ENCODE data around the gene STXBP2.

STXBP2 gene

DNA sequence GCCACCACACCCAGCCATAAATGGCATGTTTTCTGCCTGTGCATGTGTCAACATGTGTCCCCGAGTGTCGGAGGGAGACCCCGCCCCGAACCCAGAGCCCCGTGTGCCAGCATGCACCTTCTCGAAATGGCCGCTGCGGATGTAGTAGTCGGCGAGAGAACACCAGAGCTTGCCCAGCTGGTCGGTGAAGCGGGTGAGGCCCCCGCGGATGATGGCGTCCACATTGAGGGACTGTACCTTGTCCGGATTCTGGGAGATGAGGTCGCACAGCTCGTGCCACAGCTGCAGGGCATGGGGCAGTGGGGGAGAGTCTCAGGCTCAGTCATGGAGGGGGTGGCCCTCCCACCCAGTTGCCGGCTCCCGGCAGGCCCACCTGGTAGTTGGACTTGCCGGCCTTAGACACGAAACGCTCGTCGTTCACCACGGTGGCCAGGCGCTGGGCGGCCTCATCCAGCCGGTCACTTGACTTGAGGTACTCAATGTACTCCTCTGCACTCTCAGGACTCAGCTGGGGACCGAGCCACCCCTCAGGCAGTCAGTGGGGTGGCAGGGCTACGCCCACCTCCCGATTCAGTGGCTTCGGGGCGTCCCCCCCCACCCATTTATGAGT is 11.0 kb upstream of the STXBP2 start:
- Histone ChIP-seq H3K36me3 (ENCODE audit: insufficient read depth, low read length) (peaks cover 5% of the 10 kb centered on the region; the same call in 1 of the 2 replicates), H3K9ac (ENCODE audit: insufficient read length) (no peak overlapping the region), H3K27ac (no peak overlapping the region), H3K4me3 (no peak overlapping the region), H3K9me3 (ENCODE audit: low read depth, low read length) (no peaks in the 10 kb centered on the region)
- TF ChIP-seq EZH2 (IDR thresholded peaks at IDR 0.05) (no peak), FOXP2 (optimal IDR thresholded peaks at IDR 0.05; ENCODE audit: control extremely low read depth, extremely low read length, insufficient read depth) (no peak)
- DNase-seq (ENCODE audit: low read depth, low spot score): no peak

DNA sequence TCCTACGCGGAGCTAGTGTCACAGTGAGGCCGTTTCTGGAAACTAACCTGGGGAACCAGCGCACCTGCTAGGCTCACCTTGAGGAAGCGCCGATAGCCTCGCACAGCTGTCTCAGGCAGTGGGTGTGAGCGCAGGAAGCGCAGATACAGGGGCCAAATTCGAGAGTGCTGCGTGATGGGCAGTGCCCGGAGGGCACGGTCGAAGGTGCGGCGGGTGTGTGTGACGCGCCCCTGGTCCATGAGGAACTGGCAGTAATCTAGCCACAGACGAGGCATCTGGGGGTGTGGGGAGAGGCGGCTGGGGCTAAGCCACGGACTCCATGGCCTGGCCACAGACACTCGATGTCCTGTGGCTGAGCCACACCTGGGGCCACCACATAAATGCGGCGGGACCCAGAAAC is 9.7 kb upstream of the STXBP2 start:
- TF ChIP-seq POLR2AphosphoS5 (IDR thresholded peaks at IDR 0.05; ENCODE audit: borderline replicate concordance, low read depth, low read length) (no peak), FOXP2 (optimal IDR thresholded peaks at IDR 0.05; ENCODE audit: control extremely low read depth, extremely low read length, insufficient read depth) (no peak), EZH2 (IDR thresholded peaks at IDR 0.05) (no peak)
- Histone ChIP-seq H3K27ac (no peak overlapping the region), H3K9ac (ENCODE audit: insufficient read length) (no peak overlapping the region), H3K36me3 (ENCODE audit: insufficient read depth, low read length) (peaks cover 5% of the 10 kb centered on the region; the same call in 1 of the 2 replicates), H3K9me3 (ENCODE audit: low read depth, low read length) (no peaks in the 10 kb centered on the region), H3K4me3 (no peak overlapping the region)
- DNase-seq (ENCODE audit: low read depth, low spot score): no peak

DNA sequence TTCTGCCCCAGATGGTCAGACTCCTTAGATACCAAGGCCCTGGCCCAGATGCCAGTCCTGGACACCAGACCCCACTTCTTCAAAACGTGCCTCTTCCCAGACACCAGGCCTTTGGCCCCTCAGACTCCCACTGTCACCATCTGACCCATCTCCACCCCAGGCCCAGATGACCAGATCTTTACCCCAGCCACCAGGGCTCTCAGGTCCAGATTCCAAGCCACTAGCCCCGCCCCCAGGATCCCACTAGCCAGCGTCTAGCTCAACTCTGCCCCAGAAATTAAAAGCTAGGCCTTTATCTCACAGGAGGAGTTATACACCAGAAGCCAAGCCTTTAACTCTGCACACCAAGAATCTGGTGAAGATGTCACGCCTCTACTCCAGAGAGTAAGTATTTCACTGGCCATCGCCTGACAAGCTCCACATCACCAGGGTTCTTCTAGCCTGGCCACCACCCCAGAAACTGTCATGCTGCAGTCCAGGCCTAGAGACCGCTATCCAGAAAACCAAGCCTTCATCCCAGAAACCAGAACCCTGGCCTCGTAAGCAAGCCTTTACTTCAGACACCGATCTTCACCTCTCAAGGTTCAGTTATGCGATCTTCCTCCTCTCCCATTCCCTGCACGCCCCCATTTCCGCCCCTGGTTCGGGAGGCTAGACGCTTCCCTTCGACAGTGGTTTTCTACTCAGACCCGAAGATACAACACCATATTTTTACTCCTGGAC is 8.2 kb upstream of the STXBP2 start:
- peak overlapping the region; percentile 95 for H3K4me3 ChIP-seq
- no peak for TF ChIP-seq POLR2AphosphoS5 (IDR thresholded peaks at IDR 0.05; ENCODE audit: borderline replicate concordance, low read depth, low read length)
- no peak for TF ChIP-seq FOXP2 (optimal IDR thresholded peaks at IDR 0.05; ENCODE audit: control extremely low read depth, extremely low read length, insufficient read depth)
- TF ChIP-seq EZH2 (IDR thresholded peaks at IDR 0.05): no peak
- peak overlapping the region; percentile 33; the same call in 1 of the 2 replicates for H3K27ac ChIP-seq
- peak overlapping the region; percentile 91 for H3K9ac ChIP-seq (ENCODE audit: insufficient read length)
- no peaks in the 10 kb centered on the region for H3K9me3 ChIP-seq (ENCODE audit: low read depth, low read length)
- no peaks in the 10 kb centered on the region; the same call in 1 of the 2 replicates for H3K36me3 ChIP-seq (ENCODE audit: insufficient read depth, low read length)
- no peak for DNase-seq (ENCODE audit: low read depth, low spot score)

DNA sequence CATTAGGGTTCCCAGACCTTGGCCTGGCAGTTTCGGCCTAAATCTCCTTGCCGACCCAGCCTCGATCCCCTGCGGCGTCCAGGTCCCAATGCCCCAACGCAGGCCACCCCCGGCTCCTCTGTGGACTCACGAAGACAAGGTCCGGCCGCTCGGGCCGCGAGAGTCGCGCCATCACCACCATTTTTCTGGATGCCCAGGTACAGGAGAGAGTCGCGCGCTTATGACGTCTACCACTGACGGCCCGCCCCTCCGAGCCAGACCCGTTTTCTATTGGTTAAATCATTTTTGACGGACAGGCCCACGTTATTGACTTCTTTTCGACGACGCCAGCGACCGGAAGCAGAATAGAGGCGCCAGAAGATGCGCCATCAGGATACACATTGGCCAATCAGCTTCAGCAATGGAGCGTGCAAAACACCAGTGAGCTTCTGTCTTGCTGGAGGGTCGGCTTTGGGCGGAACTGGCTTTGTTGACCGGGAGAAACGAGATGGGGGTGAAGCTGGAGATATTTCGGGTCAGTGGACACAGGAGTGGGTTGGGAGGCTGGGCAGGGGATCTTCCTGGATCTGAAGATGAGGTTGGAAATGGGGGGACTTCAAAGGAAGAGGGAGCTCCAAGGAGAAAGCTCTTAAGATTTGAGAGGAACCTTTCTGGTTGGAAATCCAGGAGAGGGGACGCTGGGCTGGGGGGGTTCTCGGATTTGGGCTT is 7.4 kb upstream of the STXBP2 start, which contains the start of the genes PET100 and XAB2:
PET100 (plus strand) TSS at position 447 of the 708 bp plus-strand sequence; CDS start at position 488, 41 bp downstream.
XAB2 (minus strand) TSS at position 199 of the 708 bp plus-strand sequence; CDS start at position 181, 18 bp downstream.
- H3K36me3 ChIP-seq (ENCODE audit: insufficient read depth, low read length): no peaks in the 10 kb centered on the region; the same call in 1 of the 2 replicates

DNA sequence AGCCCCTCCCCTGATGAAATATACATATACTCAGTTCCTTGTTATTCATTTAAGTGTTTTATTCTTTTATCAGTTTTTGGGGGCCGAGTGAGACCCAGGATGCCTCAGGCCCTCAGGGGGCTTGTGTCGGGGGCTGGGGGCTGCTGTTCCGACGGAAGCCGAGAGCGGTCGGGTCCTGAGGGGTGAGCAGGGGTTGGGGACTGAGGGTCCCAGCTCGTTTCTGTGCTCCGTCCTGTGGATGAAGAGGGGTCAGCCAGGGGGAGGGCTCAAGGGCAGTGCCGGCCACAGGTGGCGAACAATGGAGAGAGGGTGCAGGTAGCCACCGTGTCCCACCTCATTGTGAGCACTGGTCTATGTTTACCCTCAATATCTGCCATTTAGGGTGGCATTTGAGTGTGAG is 5.3 kb upstream of the STXBP2 start:
- H3K27ac ChIP-seq: no peak overlapping the region
- no peaks in the 10 kb centered on the region for H3K9me3 ChIP-seq (ENCODE audit: low read depth, low read length)
- H3K9ac ChIP-seq (ENCODE audit: insufficient read length): no peak overlapping the region
- H3K36me3 ChIP-seq (ENCODE audit: insufficient read depth, low read length): no peaks in the 10 kb centered on the region; the same call in 1 of the 2 replicates
- no peak overlapping the region for H3K4me3 ChIP-seq
- DNase-seq (ENCODE audit: low read depth, low spot score): no peak
- no peak for TF ChIP-seq POLR2AphosphoS5 (IDR thresholded peaks at IDR 0.05; ENCODE audit: borderline replicate concordance, low read depth, low read length)
- TF ChIP-seq FOXP2 (optimal IDR thresholded peaks at IDR 0.05; ENCODE audit: control extremely low read depth, extremely low read length, insufficient read depth): no peak
- TF ChIP-seq EZH2 (IDR thresholded peaks at IDR 0.05): no peak

More for the DNA sequence above, 7.4 kb upstream of the STXBP2 start, which contains the start of the genes PET100 and XAB2:
- TF ChIP-seq EZH2 (IDR thresholded peaks at IDR 0.05) (no peak), POLR2AphosphoS5 (IDR thresholded peaks at IDR 0.05; ENCODE audit: borderline replicate concordance, low read depth, low read length) (peak; percentile 67)
- no peaks in the 10 kb centered on the region for H3K9me3 ChIP-seq (ENCODE audit: low read depth, low read length)
- DNase-seq (ENCODE audit: low read depth, low spot score): peak; percentile 95
- peak within 1 kb of the TSS; percentile 94 for H3K9ac ChIP-seq (ENCODE audit: insufficient read length)
- H3K27ac ChIP-seq: peak within 1 kb of the TSS; percentile 65
- H3K4me3 ChIP-seq: peak within 1 kb of the TSS; percentile 95

DNA sequence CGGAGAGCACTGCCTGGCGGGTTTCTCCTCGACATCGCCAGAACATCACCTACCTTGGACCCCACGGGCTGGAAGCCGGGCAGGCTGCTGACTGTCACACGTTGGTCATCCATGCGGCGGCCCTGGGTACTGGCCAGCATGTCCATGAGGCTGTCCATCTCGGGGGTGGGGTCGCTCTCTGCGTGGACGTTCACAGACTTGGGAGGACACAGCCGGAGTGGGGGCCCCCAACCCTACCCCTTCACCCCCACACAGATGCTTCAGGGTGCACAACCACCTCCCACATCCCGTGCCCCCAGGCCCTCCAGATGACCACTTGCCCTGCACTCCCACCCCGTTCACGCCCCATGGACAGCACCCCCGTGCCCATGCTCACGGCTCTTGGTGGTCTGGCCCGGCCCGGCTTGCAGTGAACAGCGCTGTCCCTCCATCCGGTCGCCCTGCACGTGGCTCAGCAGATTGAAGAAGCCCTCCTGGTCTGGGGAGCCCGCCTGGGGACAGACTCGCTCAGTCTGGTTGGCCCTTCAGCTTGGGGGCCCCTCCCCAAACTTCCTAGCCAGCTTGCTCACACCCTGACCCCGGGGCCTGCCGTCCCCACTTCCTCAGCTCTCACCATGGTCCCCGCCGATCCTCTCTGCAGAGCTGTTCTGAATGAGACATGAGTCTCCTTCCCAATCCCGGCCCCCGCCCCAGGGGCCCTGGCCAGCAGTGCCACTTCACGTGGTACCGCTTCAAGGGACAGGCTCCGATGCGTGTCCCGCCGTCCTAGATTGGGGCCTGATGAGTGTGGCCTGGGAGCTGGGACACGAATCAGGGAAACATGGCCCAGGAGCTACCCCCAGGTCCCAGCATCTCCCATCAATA is 4.3 kb upstream of the STXBP2 start:
- H3K36me3 ChIP-seq (ENCODE audit: insufficient read depth, low read length): no peaks in the 10 kb centered on the region
- no peak overlapping the region for H3K4me3 ChIP-seq
- no peak overlapping the region for H3K27ac ChIP-seq
- no peak overlapping the region for H3K9ac ChIP-seq (ENCODE audit: insufficient read length)
- H3K9me3 ChIP-seq (ENCODE audit: low read depth, low read length): no peaks in the 10 kb centered on the region
- TF ChIP-seq EZH2 (IDR thresholded peaks at IDR 0.05) (no peak), POLR2AphosphoS5 (IDR thresholded peaks at IDR 0.05; ENCODE audit: borderline replicate concordance, low read depth, low read length) (no peak), FOXP2 (optimal IDR thresholded peaks at IDR 0.05; ENCODE audit: control extremely low read depth, extremely low read length, insufficient read depth) (no peak)
- DNase-seq (ENCODE audit: low read depth, low spot score): no peak

DNA sequence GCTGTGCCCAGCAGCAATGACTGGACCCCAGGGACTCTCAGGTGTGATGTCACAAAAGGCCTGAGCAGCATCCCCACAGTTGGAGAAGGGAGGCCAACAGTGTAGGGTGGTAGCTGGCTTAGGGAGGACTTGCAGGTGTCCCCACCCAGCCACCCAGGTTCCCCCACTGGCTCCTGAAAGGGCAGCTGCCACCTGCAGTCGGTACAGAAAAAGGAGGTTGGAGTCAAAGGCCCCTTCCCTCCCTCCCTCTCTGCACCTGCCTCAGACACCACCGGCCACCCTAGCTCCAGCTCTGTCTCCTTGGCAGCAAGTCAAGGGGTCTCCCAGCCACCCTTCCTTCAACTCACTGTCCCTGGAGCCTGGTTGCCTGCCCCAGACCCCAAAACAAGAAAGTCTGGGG is 3.2 kb upstream of the STXBP2 start, which contains the start of gene PCP2:
PCP2 (minus strand) TSS at position 22 of the 400 bp plus-strand sequence. CDS start 262 bp downstream, outside the sequence.
- H3K9ac ChIP-seq (ENCODE audit: insufficient read length): no peak within 1 kb of the TSS
- TF ChIP-seq EZH2 (IDR thresholded peaks at IDR 0.05) (no peak), FOXP2 (optimal IDR thresholded peaks at IDR 0.05; ENCODE audit: control extremely low read depth, extremely low read length, insufficient read depth) (no peak), POLR2AphosphoS5 (IDR thresholded peaks at IDR 0.05; ENCODE audit: borderline replicate concordance, low read depth, low read length) (no peak; the same call in 1 of the 2 replicates)
- H3K36me3 ChIP-seq (ENCODE audit: insufficient read depth, low read length): no peaks in the 10 kb centered on the region

More for the DNA sequence above, 3.2 kb upstream of the STXBP2 start, which contains the start of gene PCP2:
- H3K4me3 ChIP-seq: no peak within 1 kb of the TSS
- DNase-seq (ENCODE audit: low read depth, low spot score): no peak
- H3K9me3 ChIP-seq (ENCODE audit: low read depth, low read length): no peaks in the 10 kb centered on the region
- H3K27ac ChIP-seq: no peak within 1 kb of the TSS
